Neuronal stem cell (in vitro differentiated cells): ENCODE measurements around the gene ZNF484. TPM values are rescaled to one million over a fixed set of nuclear protein-coding genes. Genes with fewer than 3 reads are reported as not detected.

Experiments
- DNase-seq: peaks from one replicate; pipeline ENCODE4 v3.0.0-alpha.2; 2013; ENCODE audit warnings: low spot score
- H2AFZ ChIP-seq: one replicate; pipeline ENCODE4 v1.6.1; 2013; ENCODE audit warnings: mild to moderate bottlenecking, low read length, inconsistent platforms
- H2AK5ac ChIP-seq: 2 replicates; pipeline ENCODE4 v1.6.1; 2013; ENCODE audit warnings: low read depth, mild to moderate bottlenecking, inconsistent platforms, low read length, moderate library complexity, mixed read lengths
- H2BK120ac ChIP-seq: 2 replicates; pipeline ENCODE4 v1.6.1; 2013; ENCODE audit warnings: low read depth, mild to moderate bottlenecking, inconsistent platforms, low read length, moderate library complexity, mixed read lengths
- H2BK12ac ChIP-seq: one replicate; pipeline ENCODE4 v1.6.1; 2013; ENCODE audit warnings: low read length, inconsistent platforms
- H2BK15ac ChIP-seq: 2 replicates; pipeline ENCODE4 v1.6.1; 2013; ENCODE audit warnings: mild to moderate bottlenecking, low read length, inconsistent platforms, mixed read lengths
- H2BK5ac ChIP-seq: one replicate; pipeline ENCODE4 v1.6.1; 2013; ENCODE audit warnings: inconsistent platforms, mild to moderate bottlenecking, low read length, moderate library complexity
- H3K14ac ChIP-seq: one replicate; pipeline ENCODE4 v1.6.1; 2013; ENCODE audit warnings: low read length, inconsistent platforms
- H3K18ac ChIP-seq: 2 replicates; pipeline ENCODE4 v1.6.1; 2013; ENCODE audit warnings: low read length, inconsistent platforms
- H3K23ac ChIP-seq: 2 replicates; pipeline ENCODE4 v1.6.1; 2013; ENCODE audit warnings: low read depth, mild to moderate bottlenecking, mixed read lengths, low read length, inconsistent platforms; ENCODE audit not compliant: poor library complexity
- H3K27ac ChIP-seq: replicated peaks from 3 replicates; pipeline ENCODE4 v1.5.1; 2013; ENCODE audit warnings: low read length, inconsistent platforms
- H3K27me3 ChIP-seq, 3 experiments: 2 replicates each; pipeline ENCODE4 v1.6.1; 2013; ENCODE audit warnings: low read length in 3 of 3, mild to moderate bottlenecking in 2 of 3, inconsistent platforms in 1 of 3, low read depth in 1 of 3, mixed read lengths in 1 of 3, moderate library complexity in 1 of 3; ENCODE audit not compliant: control insufficient read depth in 3 of 3, insufficient read depth in 3 of 3
- H3K36me3 ChIP-seq, 2 donors: replicated peaks in 1 of 2; 2 replicates each; pipeline ENCODE4 v1.6.1; 2013; ENCODE audit warnings: low read length in 2 of 2; ENCODE audit not compliant: control insufficient read depth in 2 of 2, insufficient read depth in 2 of 2
- H3K4ac ChIP-seq: 2 replicates; pipeline ENCODE4 v1.6.1; 2013; ENCODE audit warnings: inconsistent platforms, mild to moderate bottlenecking, low read length, moderate library complexity
- H3K4me1 ChIP-seq, 2 donors: 1 replicate in 1 of 2; 2 replicates in 1 of 2; pipeline ENCODE4 v1.6.1; 2013; ENCODE audit warnings: low read length in 2 of 2, low read depth in 1 of 2; ENCODE audit not compliant: control insufficient read depth in 2 of 2, insufficient read depth in 1 of 2
- H3K4me2 ChIP-seq: one replicate; pipeline ENCODE4 v1.6.1; 2013; ENCODE audit warnings: mild to moderate bottlenecking, low read length, inconsistent platforms; ENCODE audit not compliant: insufficient read depth, poor library complexity, severe bottlenecking
- H3K4me3 ChIP-seq, 2 donors: 2 replicates each; pipeline ENCODE4 v1.5.1; 2013; ENCODE audit warnings: low read length in 2 of 2, mild to moderate bottlenecking in 2 of 2, inconsistent platforms in 1 of 2, moderate library complexity in 1 of 2
- H3K79me1 ChIP-seq: one replicate; pipeline ENCODE4 v1.6.1; 2013; ENCODE audit warnings: low read depth, mild to moderate bottlenecking, inconsistent platforms, low read length, moderate library complexity
- H3K9ac ChIP-seq: one replicate; pipeline ENCODE4 v1.6.1; 2013; ENCODE audit warnings: mild to moderate bottlenecking, low read depth, low read length, inconsistent platforms; ENCODE audit not compliant: poor library complexity
- H3K9me3 ChIP-seq, 2 donors: replicated peaks in 1 of 2; 2 replicates each; pipeline versions ENCODE3 to v1.6.1; 2013; ENCODE audit warnings: low read length in 2 of 2, mild to moderate bottlenecking in 2 of 2, inconsistent platforms in 1 of 2, low read depth in 1 of 2, mixed read lengths in 1 of 2, moderate library complexity in 1 of 2; ENCODE audit not compliant: control insufficient read depth in 2 of 2, insufficient read depth in 1 of 2
- H4K8ac ChIP-seq: one replicate; pipeline ENCODE4 v1.6.1; 2013; ENCODE audit warnings: low read depth, mild to moderate bottlenecking, inconsistent platforms, low read length, moderate library complexity
- H4K91ac ChIP-seq: one replicate; pipeline ENCODE4 v1.6.1; 2013; ENCODE audit warnings: low read length, low read depth, mild to moderate bottlenecking, inconsistent platforms; ENCODE audit not compliant: poor library complexity
- WGBS, 2 donors: extraction: QIAGEN DNeasy Blood & Tissue Kit; methylation state at CpG; one replicate each; pipeline ENCODE4 v1.1.7; 2013; ENCODE audit warnings: missing lambda C conversion rate in 2 of 2, mixed read lengths in 1 of 2; ENCODE audit not compliant: insufficient read length in 2 of 2, insufficient replicate concordance in 1 of 2; ENCODE audit errors: extremely low coverage in 2 of 2; 5-methylcytosine and 5-hydroxymethylcytosine counted together
- polyA plus RNA-seq, 2 experiments: library from polyadenylated mRNA; stranded (reverse); fragments of 200-250 nt; gene quantifications; one replicate each; pipeline ENCODE4 v1.2.3, GENCODE V29; 2013

The ZNF484 gene
- 6.9 TPM for polyA plus RNA-seq (2013, experiment 1 of 2)
- polyA plus RNA-seq (2013, experiment 2 of 2): 6.8 TPM

- Histone ChIP-seq H2BK15ac (no peak within 1 kb of the TSS), H3K18ac (peak within 1 kb of the TSS; percentile 39), H2BK120ac (no peak within 1 kb of the TSS), H3K36me3 (peaks cover 0 to 10% of the 10 kb centered on the region in 2 donors), H4K91ac (no peak within 1 kb of the TSS), H3K14ac (no peak within 1 kb of the TSS), H3K4me1 (peaks cover 0 to 6% of the 10 kb centered on the region in 2 donors), H3K4me2 (peak within 1 kb of the TSS; percentile 28), H2AK5ac (no peak within 1 kb of the TSS), H3K4ac (no peak within 1 kb of the TSS), H2AFZ (peak within 1 kb of the TSS; percentile 86), H4K8ac (no peak within 1 kb of the TSS), H2BK12ac (no peak within 1 kb of the TSS), H3K4me3 (peak within 1 kb of the TSS; percentile 57 to 94), H3K9me3 (no peaks in the 10 kb centered on the region), H3K23ac (no peak within 1 kb of the TSS), H3K9ac (peak within 1 kb of the TSS; percentile 90), H3K27me3 (no peaks in the 10 kb centered on the region), H2BK5ac (no peak within 1 kb of the TSS), H3K79me1 (no peaks in the 10 kb centered on the region), H3K27ac (peak within 1 kb of the TSS; percentile 54)
- no CpG with 5 or more reads among the region's 28 CpGs for WGBS, 2 donors
- DNase-seq: peak; percentile 85
Measured at GRCh38 chr9:92877531-92878430, at the start of gene ZNF484. TSS of gene ZNF484 (minus strand) at chr9:92878038. CDS start at chr9:92875029, 3,009 bp downstream.

GRCh38 chr9:92920437-92920836 lies 42.6 kb upstream of the ZNF484 start:
- Histone ChIP-seq H3K36me3 (peaks cover 0 to 1% of the 10 kb centered on the region in 2 donors), H3K79me1 (peaks cover 2% of the 10 kb centered on the region), H3K14ac (peak overlapping the region; percentile 86), H3K27me3 (peaks cover 0 to 11% (median 8%) of the 10 kb centered on the region in 3 experiments), H3K9ac (no peak overlapping the region), H3K18ac (peak overlapping the region; percentile 2), H3K9me3 (no peaks in the 10 kb centered on the region), H3K4ac (no peak overlapping the region), H3K4me3 (no peak overlapping the region), H4K91ac (no peak overlapping the region), H2AK5ac (no peak overlapping the region), H2AFZ (no peak overlapping the region), H2BK12ac (no peak overlapping the region), H3K27ac (no peak overlapping the region), H4K8ac (no peak overlapping the region), H3K4me1 (no peaks in the 10 kb centered on the region), H2BK5ac (no peak overlapping the region), H3K4me2 (no peak overlapping the region), H3K23ac (no peak overlapping the region), H2BK120ac (no peak overlapping the region), H2BK15ac (no peak overlapping the region)
- no CpG with 5 or more reads among the region's 1 CpG for WGBS, 2 donors
- DNase-seq: no peak

- no peak overlapping the region for H4K91ac ChIP-seq
- H2AFZ ChIP-seq: no peak overlapping the region
- H3K4ac ChIP-seq: no peak overlapping the region
- no peak overlapping the region for H3K27ac ChIP-seq
- H3K23ac ChIP-seq: no peak overlapping the region
- peaks cover 2% of the 10 kb centered on the region for H3K79me1 ChIP-seq
- H3K18ac ChIP-seq: no peak overlapping the region
- H2BK12ac ChIP-seq: no peak overlapping the region
- no peak overlapping the region for H3K9ac ChIP-seq
- H3K27me3 ChIP-seq: peaks cover 0 to 25% (median 13%) of the 10 kb centered on the region in 3 experiments
- no peak overlapping the region for H3K4me3 ChIP-seq
- H2BK120ac ChIP-seq: no peak overlapping the region
- no peak overlapping the region for H2AK5ac ChIP-seq
- no peak overlapping the region for H2BK5ac ChIP-seq
- H3K36me3 ChIP-seq: peaks cover 0 to 1% of the 10 kb centered on the region in 2 donors
- no peak overlapping the region for H4K8ac ChIP-seq
- no peak overlapping the region for H3K14ac ChIP-seq
- H3K9me3 ChIP-seq: no peaks in the 10 kb centered on the region
- H3K4me1 ChIP-seq: peaks cover 0 to 6% of the 10 kb centered on the region in 2 donors
- H3K4me2 ChIP-seq: no peak overlapping the region
- DNase-seq: no peak
- H2BK15ac ChIP-seq: no peak overlapping the region
- WGBS, 2 donors: no CpG with 5 or more reads among the region's 2 CpGs
Measured at GRCh38 chr9:92917176-92917800, 39.5 kb upstream of the ZNF484 start.
